ENCODE results near the gene SPG7.
"Not testable (repeated sequence)": the region's sequence is repeated elsewhere in the genome, so short reads cannot be mapped to it uniquely, and the experiment has no call there.

The SPG7 gene

DNA sequence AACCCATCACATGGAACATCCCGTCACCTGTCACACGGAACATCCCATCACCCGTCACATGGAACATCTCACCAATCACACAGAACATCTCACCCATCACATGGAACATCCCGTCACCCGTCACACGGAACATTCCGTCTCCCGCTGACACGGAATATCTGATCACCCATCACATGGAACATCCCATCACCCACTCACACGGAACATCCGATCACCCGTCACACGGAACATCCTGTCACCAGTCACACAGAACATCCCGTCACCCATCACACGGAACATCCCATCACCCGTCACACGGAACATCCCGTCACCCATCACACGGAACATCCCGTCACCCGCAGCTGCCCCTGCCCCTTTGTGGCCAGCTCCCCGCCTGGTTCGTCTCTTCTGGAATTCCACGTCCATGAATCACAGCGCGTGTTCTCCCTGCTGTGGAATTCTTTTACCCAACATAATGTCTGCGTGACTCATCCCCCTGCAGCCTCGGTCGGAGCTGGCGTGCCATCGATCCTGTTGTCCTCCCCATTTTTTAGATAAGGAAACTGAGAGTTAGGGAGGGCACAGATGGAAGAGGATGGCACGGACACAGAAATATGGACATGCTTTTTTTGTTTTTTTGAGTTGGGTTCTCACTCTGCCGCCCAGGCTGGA lies 73.0 kb downstream of the SPG7 start:
- DNase-seq (ENCODE audit: low spot score): no peak

DNA sequence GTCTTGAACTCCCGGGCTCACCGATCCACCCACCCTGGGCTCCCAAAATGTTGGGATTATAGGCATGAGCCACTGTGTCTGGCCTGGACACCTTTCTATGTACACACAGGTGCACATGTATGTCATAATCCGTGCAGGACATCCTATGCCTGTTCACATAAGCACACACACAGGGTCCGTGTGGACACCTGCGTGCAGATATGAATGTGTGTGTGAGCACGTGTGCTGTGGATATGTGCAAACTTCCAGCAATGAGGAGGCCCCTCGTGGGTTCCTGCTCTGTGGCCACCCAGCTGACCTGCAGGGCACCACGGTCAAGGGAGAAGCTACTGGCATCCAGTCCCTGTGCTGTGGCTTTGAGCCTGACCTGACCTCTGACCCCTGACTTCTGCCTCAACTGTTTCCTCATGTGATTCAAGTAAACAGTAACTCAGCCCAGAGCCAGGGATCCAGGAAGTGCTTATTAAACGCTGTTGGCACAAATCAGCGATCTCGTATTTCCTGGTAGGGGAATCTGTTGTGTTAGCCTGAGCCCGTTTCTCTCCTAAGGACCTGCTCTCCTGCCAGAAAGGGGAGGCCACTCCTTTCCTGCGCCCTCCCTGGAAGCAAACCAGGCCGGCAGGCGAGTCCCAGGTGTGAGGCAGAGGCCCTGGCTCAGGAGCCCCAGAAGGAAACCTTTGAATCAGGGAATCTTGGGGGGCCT lies 73.8 kb downstream of the SPG7 start:
- DNase-seq (ENCODE audit: low spot score): no peak

DNA sequence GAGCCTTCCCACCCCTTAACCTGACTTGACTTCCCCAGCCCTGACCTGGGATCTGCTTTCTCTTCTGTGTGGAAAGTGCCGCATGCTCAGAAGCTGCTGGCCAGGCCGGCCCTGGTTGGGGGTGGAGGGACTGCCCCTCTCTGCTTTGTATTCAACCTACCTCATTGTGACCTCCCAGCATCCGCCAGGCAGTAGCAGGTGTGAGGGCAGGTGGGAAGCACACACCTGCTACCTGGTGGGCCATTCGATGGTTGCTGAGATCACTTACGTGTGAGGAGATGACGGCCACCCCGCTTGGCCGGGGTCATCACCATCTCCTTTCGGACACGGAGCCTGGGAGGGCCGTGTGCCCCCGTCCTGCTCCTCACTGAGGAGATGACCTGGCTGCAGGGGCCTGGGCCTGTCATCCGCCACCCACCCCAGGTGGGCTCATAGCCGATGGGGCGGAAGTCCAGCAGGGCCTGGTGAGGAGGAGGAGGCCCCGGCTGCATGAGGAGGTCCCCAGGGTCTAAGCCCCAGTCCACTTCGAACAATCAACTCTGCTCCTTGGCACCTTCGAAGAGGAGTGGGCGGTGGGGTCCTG lies 74.5 kb downstream of the SPG7 start:
- no peak for DNase-seq (ENCODE audit: low spot score)

DNA sequence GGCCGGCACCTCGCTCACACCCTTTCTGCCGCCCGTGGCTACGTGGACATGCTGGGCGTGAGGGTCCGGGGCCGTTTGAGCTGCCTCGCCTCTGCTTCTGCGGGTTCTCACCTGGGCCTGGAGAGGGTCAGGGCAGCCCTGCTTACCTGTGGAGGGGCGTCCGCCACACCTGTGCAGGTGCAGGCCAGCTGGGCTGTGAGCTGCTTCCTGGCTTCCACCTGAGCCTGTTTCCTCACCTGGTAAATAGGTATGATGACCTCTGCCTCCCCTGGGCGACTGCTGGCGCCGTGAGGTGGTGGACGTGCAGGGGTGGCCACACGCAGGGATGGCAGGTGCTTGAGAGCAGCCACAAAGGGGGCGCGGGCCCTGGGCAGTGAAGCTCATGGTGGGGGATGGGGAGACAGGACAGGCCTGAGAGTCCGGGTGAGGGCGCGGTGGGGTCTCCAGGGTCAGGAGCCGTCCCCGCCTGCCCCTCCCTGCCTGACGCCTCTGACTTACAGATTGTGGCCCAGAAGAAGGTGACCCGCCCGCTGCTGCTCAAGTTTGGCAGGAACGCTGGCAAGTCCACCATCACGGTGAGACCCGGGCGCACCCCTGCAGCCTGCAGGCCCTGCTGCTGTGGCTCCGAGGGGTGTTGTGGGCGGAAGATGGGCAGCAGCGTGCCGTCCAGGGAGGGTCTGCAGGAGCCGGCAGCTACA lies 75.1 kb downstream of the SPG7 start:
- no peak for DNase-seq (ENCODE audit: low spot score)

DNA sequence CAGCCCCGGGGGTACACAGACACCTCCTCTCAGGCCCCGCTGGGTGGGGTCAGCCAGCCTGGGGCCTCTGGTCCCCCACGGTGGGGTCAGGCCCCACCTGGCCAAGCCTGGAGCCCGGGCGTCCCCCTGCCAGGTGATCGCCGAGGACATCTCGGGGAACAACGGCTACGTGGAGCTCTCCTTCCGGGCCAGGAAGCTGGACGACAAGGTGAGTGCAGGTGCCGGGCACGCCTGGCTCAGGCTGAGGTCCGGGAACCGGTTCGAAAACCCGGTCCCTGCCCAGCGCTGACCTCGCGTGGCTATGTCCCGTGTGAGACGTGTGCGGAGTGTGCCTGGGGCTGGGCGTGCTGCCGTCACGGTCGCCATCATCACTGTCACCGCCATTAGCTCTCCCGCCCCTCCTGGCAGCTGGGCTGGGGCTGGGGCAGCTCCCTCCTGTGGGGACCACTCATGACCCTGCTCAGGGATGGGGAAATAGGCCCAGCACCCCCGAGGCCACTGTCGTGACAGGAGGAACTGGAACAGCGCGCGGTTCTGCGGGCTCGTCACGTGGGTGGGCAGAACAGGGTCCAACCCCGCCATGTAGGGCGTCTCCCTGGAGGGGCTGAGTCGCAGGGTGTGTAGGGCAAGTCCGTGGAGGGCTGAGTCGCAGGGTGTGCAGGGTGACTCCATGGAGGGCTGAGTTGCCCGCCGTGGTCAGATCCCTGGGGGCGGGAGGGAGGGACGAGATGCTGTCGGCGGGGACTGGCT lies 75.9 kb downstream of the SPG7 start:
- DNase-seq (ENCODE audit: low spot score): no peak

DNA sequence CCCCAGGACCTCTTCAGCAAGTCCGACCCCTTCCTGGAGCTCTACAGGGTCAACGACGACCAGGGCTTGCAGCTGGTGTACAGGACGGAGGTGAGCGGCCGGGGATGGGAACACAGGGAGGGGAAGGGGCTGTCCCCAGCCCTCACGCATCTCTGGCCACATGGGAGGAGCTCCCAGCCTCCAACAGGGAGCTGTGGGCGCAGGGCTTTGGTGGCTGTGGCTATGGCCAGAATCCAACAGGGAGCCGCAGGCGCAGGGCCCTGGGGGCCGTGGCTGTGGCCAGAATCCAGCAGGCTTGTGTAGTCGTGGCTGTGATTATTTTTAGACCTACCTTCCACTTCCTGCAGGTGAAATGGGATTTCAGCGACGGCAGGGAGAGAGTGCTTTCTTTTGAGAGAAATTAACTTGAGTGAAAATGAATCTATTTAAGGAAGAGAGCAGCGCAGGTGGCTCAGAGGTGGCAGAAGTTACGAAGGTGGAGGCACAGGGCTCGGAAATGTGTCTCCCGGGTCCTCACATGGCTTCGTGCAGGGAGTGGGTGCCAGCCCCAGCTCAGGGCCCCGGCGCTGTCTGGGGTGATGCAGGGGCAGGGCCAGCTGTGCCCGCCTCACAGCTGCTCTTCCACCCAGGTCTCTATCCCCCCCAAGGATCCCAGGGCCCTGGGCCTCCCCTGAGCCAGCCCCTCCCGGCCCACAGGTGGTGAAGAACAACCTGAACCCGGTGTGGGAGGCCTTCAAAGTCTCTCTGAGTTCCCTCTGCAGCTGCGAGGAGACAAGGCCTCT lies 76.8 kb downstream of the SPG7 start:
- DNase-seq (ENCODE audit: low spot score): no peak

DNA sequence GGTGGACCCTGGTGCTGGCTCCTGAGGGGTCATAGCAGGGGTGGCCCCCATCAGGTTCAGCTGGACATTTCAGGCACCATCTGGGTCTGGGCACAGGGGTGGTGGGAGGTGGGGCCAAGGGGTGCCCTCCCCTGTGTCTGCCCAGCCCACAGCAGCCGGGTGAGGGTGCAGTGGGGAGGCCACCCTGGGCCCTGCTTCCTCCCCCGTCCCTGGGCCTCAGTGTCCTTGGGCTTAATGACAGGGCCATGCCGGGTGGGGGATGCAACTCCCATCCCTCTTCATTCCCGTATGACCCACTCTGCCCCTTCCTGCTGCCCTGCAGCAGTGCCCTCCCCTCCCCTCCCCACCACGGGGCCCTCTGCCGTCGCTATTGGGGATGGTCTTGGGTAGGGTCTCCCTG lies 78.0 kb downstream of the SPG7 start:
- DNase-seq (ENCODE audit: low spot score): no peak

DNA sequence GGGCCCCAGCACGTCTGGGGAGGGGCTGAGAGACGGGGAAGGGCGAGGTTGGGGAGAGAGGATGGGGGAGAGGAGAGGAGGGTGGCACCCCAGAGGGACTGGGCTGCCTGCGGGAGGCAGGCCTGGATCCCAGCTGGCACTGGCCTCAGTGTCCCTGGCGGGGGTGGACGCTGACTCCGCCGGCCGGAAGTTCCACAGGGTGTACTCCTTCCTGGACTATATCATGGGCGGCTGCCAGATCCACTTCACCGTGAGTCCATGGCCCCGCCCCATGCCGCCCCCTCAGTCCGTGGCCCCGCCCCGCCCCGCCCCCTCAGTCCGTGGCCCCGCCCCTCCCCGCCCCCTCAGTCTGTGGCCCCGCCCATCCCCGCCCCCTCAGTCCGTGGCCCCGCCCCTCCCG lies 78.7 kb downstream of the SPG7 start:
- DNase-seq (ENCODE audit: low spot score): no peak

DNA sequence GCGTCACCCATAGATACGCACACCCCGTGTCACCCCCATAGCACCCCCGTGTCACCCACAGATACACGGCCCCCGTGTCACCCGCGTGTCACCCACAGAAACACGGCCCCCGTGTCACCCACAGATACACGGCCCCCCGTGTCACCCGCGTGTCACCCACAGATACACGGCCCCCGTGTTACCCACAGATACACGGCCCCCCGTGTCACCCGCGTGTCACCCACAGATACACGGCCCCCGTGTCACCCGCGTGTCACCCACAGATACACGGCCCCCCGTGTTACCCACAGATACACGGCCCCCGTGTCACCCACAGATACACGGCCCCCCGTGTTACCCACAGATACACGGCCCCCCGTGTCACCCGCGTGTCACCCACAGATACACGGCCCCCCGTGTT lies 79.5 kb downstream of the SPG7 start:
- DNase-seq (ENCODE audit: low spot score): not testable (repeated sequence)

DNA sequence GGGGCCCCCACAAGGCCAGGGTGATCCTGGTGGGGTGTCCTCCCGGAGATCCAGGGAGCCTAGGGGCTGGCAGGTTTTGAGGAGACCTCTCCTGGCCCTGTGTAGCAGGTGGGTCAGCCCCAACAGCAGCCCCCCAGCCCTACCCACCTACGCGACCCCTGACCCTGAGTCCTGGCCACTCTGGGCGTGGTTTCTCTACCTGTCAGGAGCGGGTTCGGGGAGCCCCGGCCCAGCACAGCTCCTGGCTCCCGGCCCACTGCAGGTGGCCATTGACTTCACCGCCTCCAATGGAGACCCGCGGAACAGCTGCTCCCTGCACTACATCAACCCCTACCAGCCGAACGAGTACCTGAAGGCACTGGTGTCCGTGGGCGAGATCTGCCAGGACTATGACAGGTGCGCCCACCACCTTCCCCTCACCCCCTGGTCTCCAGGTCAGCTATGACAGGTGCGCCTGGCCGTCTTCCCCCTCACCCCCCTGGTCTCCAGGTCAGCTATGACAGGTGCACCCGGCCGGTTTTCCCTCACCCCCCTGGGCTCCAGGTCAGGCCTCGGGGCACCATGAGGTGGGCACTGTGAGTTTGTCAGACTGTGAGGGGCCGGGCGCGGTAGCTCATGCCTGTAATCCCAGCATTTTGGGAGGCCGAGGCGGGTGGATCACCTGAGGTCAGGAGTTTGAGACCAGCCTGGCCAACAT lies 80.4 kb downstream of the SPG7 start:
- no peak for DNase-seq (ENCODE audit: low spot score)

DNA sequence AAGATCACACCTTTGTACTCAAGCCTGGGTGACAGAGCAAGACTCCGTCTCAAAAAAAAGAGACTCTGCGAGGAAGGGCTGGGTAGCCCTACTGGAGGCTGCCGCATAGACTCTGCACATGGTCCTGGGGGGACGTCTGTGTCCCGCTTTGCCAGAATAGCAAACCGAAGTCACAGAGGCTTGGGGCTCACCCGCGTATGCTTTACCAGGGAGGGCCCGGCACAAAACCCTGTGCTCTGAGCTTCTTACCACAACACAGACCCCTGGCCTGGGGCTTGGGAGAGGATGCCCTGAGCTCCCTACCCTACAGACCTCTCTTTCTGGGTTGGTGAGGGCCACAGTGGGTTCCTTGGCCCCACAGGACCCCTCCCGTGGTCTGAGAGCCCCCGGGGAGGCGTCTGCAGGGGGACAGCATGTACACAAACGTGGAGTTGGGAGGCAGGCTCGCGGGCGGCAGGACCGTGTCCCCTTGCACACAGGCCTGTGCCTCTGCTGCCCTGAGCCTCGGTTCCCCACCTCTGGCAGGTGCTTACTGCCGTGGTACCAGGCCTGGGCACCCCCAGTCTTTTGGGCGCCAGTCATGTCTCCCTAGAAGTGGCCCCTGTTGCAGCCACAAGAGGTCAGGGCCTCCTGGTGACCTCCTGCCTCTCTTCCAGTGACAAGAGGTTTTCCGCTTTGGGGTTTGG lies 81.2 kb downstream of the SPG7 start:
- DNase-seq (ENCODE audit: low spot score): no peak

DNA sequence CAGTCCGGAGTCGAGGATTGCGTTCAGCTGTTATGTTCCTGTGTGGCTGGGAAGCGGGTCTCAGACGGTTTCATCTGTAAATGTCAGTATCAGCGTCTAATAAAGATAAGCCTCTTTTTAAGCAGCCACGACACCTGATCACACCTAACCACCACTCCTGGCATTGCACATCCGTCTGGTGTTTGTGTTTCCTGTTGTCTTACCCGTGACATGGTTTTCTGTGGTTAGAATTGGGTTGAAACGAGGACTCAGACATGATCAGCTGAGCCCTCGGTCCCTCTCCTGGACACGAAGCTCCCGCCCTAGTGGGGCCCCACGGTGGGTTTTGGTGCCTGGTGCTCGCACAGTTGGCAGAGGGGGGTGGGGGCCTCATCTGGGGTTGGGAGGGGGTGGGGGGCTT lies 85.6 kb downstream of the SPG7 start:
- DNase-seq (ENCODE audit: low spot score): peak; percentile 70

DNA sequence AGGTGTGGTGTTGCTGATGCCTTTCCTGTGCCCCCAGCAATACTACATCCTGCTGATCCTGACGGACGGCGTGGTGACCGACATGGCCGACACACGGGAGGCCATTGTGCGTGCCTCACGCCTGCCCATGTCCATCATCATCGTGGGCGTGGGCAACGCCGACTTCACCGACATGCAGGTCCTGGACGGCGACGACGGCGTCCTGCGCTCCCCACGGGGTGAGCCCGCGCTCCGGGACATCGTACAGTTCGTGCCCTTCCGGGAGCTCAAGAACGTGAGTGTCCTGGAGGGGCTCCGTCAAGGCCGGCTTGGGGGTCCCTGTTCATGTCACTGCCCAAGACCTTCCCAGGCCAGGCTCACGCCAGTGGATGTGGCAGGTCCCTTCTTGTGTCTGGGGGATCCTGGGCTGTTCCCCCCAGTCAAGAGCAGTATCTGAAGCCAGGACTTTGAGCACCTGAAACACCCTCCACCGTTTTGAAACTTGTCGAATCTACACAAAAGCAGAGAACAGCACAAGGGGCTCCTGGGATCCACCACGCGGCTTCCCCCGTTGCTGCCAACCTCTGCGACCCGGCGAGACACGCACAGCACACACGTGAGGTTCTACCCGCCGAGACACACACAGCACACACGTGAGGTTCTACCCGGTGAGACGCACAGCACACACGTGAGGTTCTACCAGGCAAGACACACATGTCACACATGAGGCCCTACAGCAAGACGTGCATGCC lies 87.3 kb downstream of the SPG7 start:
- no peak for DNase-seq (ENCODE audit: low spot score)

DNA sequence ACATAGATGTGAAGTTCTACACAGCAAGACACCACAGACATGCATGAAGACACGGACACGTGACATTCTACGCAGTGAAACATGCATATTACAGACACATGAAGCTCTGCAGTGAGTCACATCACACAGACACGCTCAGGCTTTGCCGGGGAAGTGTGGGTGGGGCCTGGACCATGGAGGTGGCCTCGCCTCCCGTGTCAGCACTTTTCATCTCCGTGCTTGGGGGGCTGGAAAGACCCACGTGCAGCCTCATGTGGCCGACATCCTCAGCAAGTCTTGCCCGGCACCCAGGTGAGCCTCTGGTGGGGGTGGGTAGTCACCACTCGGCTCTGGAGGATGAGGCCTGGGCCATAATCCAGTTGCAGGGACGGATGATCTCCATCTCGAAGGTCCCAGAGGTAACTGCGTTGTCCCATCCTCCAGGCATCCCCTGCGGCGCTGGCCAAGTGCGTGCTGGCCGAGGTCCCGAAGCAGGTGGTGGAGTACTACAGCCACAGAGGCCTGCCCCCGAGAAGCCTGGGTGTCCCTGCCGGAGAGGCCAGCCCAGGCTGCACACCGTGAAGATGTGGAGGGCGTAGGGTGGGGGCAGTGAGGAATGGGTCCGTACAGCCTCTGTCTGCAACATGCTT lies 88.0 kb downstream of the SPG7 start:
- no peak for DNase-seq (ENCODE audit: low spot score)

DNA sequence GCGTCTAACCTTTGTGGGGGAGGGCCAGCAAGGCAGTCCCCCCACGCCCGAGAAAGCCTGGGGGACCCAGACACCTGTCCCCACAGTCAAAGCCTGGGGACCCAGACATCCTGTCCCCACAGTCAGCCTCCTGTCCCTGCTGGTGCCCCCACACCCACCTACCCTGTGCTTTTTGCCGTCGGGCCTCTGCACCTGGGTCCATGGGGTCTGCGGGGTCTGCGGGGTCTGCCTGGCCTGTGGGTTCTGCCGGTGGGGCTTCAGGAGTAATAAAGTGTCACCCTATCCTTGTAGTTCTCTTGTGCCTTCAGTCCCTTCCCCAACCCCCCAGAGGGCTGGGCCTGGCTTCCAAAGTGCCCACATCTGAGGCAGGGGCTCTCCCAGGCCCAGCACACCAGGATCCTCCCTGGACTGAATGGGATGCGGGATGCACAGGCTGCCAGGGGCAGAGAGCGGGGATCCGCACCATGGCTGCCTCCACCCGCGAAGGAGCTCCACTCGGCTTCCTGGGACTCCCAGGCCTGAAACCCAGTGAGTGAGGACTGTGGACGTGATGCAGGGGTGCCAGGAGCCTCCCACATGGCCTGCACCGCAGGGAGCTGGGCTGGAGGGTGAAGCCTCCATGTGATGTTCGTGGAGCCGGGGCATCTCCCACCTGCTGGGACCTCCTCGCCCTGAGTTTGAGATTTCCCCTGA lies 88.9 kb downstream of the SPG7 start:
- DNase-seq (ENCODE audit: low spot score): no peak

DNA sequence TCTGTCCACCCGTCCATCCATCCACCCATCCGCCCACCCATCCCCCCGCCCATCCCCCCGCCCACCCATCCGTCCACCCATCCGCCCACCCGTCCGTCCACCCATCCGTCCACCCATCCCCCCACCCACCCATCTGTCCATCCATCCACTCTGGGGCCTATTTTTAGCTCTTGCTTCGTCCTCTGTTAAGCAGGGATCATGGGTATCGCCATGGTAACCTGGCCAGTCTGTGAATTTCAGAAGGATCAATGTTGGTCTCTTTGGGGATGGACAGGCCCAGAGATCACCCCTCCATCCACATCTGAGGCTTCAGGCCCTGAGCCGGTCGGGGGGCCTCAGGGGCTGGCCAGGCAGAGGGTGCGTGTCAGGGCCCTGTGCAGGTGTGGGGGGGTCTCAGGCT lies 90.0 kb downstream of the SPG7 start:
- no peak for DNase-seq (ENCODE audit: low spot score)

DNA sequence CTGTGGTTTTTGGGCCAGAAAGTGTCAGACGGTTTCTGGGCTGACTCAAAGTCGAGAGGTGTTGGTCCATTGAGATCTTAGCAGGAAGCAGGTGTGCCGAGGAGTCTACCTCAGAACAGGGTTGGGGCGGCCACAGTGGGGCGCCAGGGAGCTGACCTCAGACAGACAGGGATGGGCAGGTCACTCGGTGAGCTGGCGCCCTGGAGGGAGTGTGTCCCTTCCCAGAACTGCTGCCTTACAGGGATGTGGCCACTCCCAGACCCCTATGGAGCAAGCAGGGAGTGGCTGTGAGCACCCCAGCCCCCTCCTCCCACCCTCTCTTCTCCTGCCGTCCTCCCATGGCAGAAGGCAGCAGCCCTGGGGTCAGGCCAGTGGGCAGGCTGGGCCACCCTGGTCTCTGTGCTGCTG lies 91.3 kb downstream of the SPG7 start:
- DNase-seq (ENCODE audit: low spot score): peak; percentile 35

DNA sequence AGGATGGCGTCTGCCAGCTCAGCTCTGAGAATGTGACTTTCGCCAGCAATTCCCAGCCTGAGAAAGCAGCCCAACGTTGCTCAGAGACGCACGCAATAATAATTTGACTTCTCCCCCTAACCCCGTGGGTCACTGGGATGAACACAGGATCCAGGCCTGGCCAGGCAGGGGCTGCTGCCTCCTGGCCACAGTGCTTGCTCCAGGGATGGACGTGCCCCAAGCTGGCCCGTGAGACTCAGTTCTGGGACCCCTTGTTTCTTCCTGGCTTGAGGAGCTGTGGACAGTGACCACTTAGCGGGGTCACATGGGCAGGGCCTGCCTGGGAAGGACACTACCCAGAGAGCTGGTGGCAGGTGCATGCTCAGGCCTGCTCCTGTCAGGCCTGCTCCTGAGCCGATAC lies 91.7 kb downstream of the SPG7 start:
- DNase-seq (ENCODE audit: low spot score): no peak

DNA sequence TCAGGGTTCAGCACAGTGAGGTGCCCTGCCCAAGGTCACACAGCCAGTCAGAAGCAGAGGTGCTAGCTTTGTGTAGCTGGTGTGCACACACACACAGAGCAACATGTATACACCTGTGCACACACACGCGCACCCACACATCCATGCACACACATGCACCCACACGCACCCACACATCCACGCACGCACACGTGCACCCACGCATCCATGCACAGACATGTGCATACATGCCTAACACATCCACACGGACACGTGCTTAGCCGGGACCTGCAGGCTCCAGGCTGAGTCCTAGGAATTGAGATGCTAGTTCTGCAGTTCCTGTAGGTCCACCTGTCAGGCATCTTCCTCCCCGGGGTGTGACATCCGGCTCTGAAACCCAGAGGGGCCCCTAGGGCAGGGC lies 92.2 kb downstream of the SPG7 start:
- no peak for DNase-seq (ENCODE audit: low spot score)
